Muscle layer of colon (tissue), 2 donors: ENCODE measurements around the gene ZNF324B.
A peak's percentile ranks its signal among the peaks of the same experiment; 100 is the strongest.

Experiments
- H3K27ac ChIP-seq: one replicate; pipeline ENCODE4 v1.7.0; 2013; ENCODE audit warnings: low read depth, mild to moderate bottlenecking, low read length, moderate library complexity
- H3K27me3 ChIP-seq, 2 donors: one replicate each; pipeline ENCODE4 v1.7.0; 2013; ENCODE audit warnings: low read length in 2 of 2, mild to moderate bottlenecking in 2 of 2; ENCODE audit not compliant: insufficient read depth in 2 of 2, control insufficient read depth in 1 of 2
- H3K36me3 ChIP-seq: one replicate; pipeline ENCODE4 v1.7.0; 2013; ENCODE audit warnings: mild to moderate bottlenecking, low read length; ENCODE audit not compliant: insufficient read depth
- H3K4me1 ChIP-seq: one replicate; pipeline ENCODE4 v1.7.0; 2013; ENCODE audit warnings: mild to moderate bottlenecking, low read length; ENCODE audit not compliant: insufficient read depth
- H3K4me3 ChIP-seq, 2 donors: one replicate each; pipeline ENCODE4 v1.7.0; 2013; ENCODE audit warnings: low read length in 2 of 2, low read depth in 1 of 2, mild to moderate bottlenecking in 1 of 2, moderate library complexity in 1 of 2
- H3K9ac ChIP-seq: one replicate; pipeline ENCODE4 v1.7.0; 2013; ENCODE audit warnings: low read length
- H3K9me3 ChIP-seq: one replicate; pipeline ENCODE4 v1.7.0; 2013; ENCODE audit warnings: mild to moderate bottlenecking, low read length
- donor health status: abdominal sarcoma.
- donor health status: Adenocarcinoma of cecum.

Gene ZNF324B

GRCh38 chr19:58491393-58491792, 40.0 kb downstream of the ZNF324B start:
- no peaks in the 10 kb centered on the region for H3K9me3 ChIP-seq
- H3K36me3 ChIP-seq = no peaks in the 10 kb centered on the region
- no peak overlapping the region for H3K27ac ChIP-seq
- H3K4me1 ChIP-seq = no peaks in the 10 kb centered on the region
- H3K4me3 ChIP-seq = no peak overlapping the region
- no peaks in the 10 kb centered on the region for H3K27me3 ChIP-seq
- no peak overlapping the region for H3K9ac ChIP-seq

GRCh38 chr19:58492265-58492664, 40.8 kb downstream of the ZNF324B start:
- H3K27me3 ChIP-seq = no peaks in the 10 kb centered on the region
- no peak overlapping the region for H3K27ac ChIP-seq
- H3K36me3 ChIP-seq = no peaks in the 10 kb centered on the region
- H3K4me3 ChIP-seq = no peak overlapping the region
- H3K9ac ChIP-seq = no peak overlapping the region
- H3K9me3 ChIP-seq = no peaks in the 10 kb centered on the region
- no peaks in the 10 kb centered on the region for H3K4me1 ChIP-seq

GRCh38 chr19:58497634-58498170, 46.3 kb downstream of the ZNF324B start:
- Histone ChIP-seq H3K36me3 (no peaks in the 10 kb centered on the region), H3K27ac (no peak overlapping the region), H3K4me1 (peaks cover 22% of the 10 kb centered on the region), H3K9me3 (no peaks in the 10 kb centered on the region), H3K4me3 (peak overlapping the region in 1 of 2 donors; percentile 90), H3K9ac (no peak overlapping the region), H3K27me3 (no peaks in the 10 kb centered on the region)

- no peaks in the 10 kb centered on the region for H3K27me3 ChIP-seq
- no peaks in the 10 kb centered on the region for H3K9me3 ChIP-seq
- peak overlapping the region; percentile 42 to 90 for H3K4me3 ChIP-seq
- H3K9ac ChIP-seq = no peak overlapping the region
- H3K4me1 ChIP-seq = peaks cover 22% of the 10 kb centered on the region
- no peaks in the 10 kb centered on the region for H3K36me3 ChIP-seq
- H3K27ac ChIP-seq = peak overlapping the region; percentile 0
These were observed 47.0 kb downstream of the ZNF324B start for GRCh38 chr19:58498316-58499020.

GRCh38 chr19:58499021-58499927, 47.9 kb downstream of the ZNF324B start:
- no peaks in the 10 kb centered on the region for H3K9me3 ChIP-seq
- H3K27ac ChIP-seq = peak overlapping the region; percentile 68
- H3K9ac ChIP-seq = peak overlapping the region; percentile 67

GRCh38 chr19:58500242-58500641, 48.8 kb downstream of the ZNF324B start:
- H3K36me3 ChIP-seq = no peaks in the 10 kb centered on the region
- H3K27ac ChIP-seq = no peak overlapping the region
- peak overlapping the region in 1 of 2 donors; percentile 90 for H3K4me3 ChIP-seq
- no peak overlapping the region for H3K9ac ChIP-seq
- H3K4me1 ChIP-seq = peaks cover 22% of the 10 kb centered on the region
- no peaks in the 10 kb centered on the region for H3K9me3 ChIP-seq
- H3K27me3 ChIP-seq = no peaks in the 10 kb centered on the region

More at GRCh38 chr19:58499021-58499927, 47.9 kb downstream of the ZNF324B start:
- no peaks in the 10 kb centered on the region for H3K27me3 ChIP-seq
- no peaks in the 10 kb centered on the region for H3K36me3 ChIP-seq
- peak overlapping the region; percentile 75 to 90 for H3K4me3 ChIP-seq
- peaks cover 22% of the 10 kb centered on the region for H3K4me1 ChIP-seq
